ENCODE measurements around the gene PPTC7.
A peak's percentile ranks its signal among the peaks of the same experiment; 100 is the strongest.
"Not testable (repeated sequence)": the region's sequence is repeated elsewhere in the genome, so short reads cannot be mapped to it uniquely, and the experiment has no call there.

PPTC7 gene

GRCh38 chr12:110587102-110587501, 4.0 kb upstream of the PPTC7 start:
- DNase-seq = not testable (repeated sequence)

- DNase-seq = no peak
These were observed 2.2 kb upstream of the PPTC7 start for GRCh38 chr12:110585231-110585799.

GRCh38 chr12:110582276-110583136, 612 bp downstream of the PPTC7 start:
- DNase-seq = peak in 44 of 51 donors; percentile 16 to 87 (median 63)

- peak in 2 of 51 donors; percentile 38 to 55 for DNase-seq
These were observed 1.2 kb downstream of the PPTC7 start for GRCh38 chr12:110581931-110582275.

- no peak for DNase-seq
These were observed 3.4 kb downstream of the PPTC7 start for GRCh38 chr12:110579535-110580253.

GRCh38 chr12:110578694-110579534, 4.2 kb downstream of the PPTC7 start:
- DNase-seq = no peak

GRCh38 chr12:110577864-110578693, 5.0 kb downstream of the PPTC7 start:
- DNase-seq = peak in 1 of 51 donors; percentile 28

- DNase-seq = no peak
These were observed 6.6 kb downstream of the PPTC7 start for GRCh38 chr12:110576504-110576903.

- DNase-seq = no peak
These were observed 7.8 kb downstream of the PPTC7 start for GRCh38 chr12:110575326-110575725.

- not testable (repeated sequence) for DNase-seq
These were observed 8.3 kb downstream of the PPTC7 start for GRCh38 chr12:110574717-110575230.

- no peak for DNase-seq
These were observed 9.1 kb downstream of the PPTC7 start for GRCh38 chr12:110574044-110574443.

- not testable (repeated sequence) for DNase-seq
These were observed 12.3 kb downstream of the PPTC7 start for GRCh38 chr12:110570798-110571197.

GRCh38 chr12:110569838-110570237, 13.3 kb downstream of the PPTC7 start:
- DNase-seq = not testable (repeated sequence)

GRCh38 chr12:110568752-110569151, 14.4 kb downstream of the PPTC7 start:
- no peak for DNase-seq

GRCh38 chr12:110566993-110567392, 16.1 kb downstream of the PPTC7 start:
- no peak for DNase-seq

GRCh38 chr12:110565894-110566871, 16.9 kb downstream of the PPTC7 start:
- peak in 6 of 51 donors; percentile 3 to 33 (median 18) for DNase-seq

GRCh38 chr12:110564471-110564991, 18.6 kb downstream of the PPTC7 start:
- DNase-seq = no peak

- DNase-seq = no peak
These were observed 19.2 kb downstream of the PPTC7 start for GRCh38 chr12:110563702-110564470.

Measured in hypothalamus (tissue), 51 donors.